Testis (tissue), 3 donors: Measurements from ENCODE around the gene ACER1. TPM values are rescaled to one million over a fixed set of nuclear protein-coding genes. Genes with fewer than 3 reads are reported as not detected.

ENCODE experiments used
- DNase-seq: peaks from one replicate; pipeline ENCODE4 v3.0.0-alpha.2; 2019
- H3K27ac ChIP-seq, 2 donors: fragments of 200-600 bp; sonication (generic); one replicate each; pipeline ENCODE4 v1.5.1; 2019
- H3K27me3 ChIP-seq: fragments of 200-600 bp; sonication (generic); one replicate; pipeline ENCODE4 v1.5.1; 2019
- H3K36me3 ChIP-seq: fragments of 200-600 bp; sonication (generic); one replicate; pipeline ENCODE4 v1.5.1; 2017; ENCODE audit warnings: low read depth; ENCODE audit errors: missing control alignments
- H3K4me1 ChIP-seq: fragments of 200-600 bp; sonication (generic); one replicate; pipeline ENCODE4 v1.5.1; 2019
- H3K4me3 ChIP-seq, 2 donors: fragments of 200-600 bp; sonication (generic); one replicate each; pipeline ENCODE4 v1.5.1; 2017 to 2019
- H3K9me3 ChIP-seq: fragments of 200-600 bp; sonication (generic); one replicate; pipeline ENCODE4 v1.5.1; 2017
- CTCF ChIP-seq, 3 experiments: fragments of 450-650 bp in 2 of 3; fragments of 200-600 bp in 1 of 3; sonication (generic) in 1 of 3; IDR thresholded peaks; one replicate each; pipeline ENCODE4 v1.5.1; 2016 to 2019; ENCODE audit warnings: antibody characterized with exemption in 3 of 3, mild to moderate bottlenecking in 2 of 3, moderate library complexity in 1 of 3
- POLR2A ChIP-seq: fragments of 450-650 bp; IDR thresholded peaks from one replicate; pipeline ENCODE4 v1.6.1; 2017; ENCODE audit warnings: antibody characterized with exemption, mild to moderate bottlenecking, moderate library complexity
- WGBS, 2 donors: methylation state at CpG; one replicate each; pipeline ENCODE4 v1.1.5; 2018; 5-methylcytosine and 5-hydroxymethylcytosine counted together
- intact Hi-C: fragments of 100-400 bp; cut with DNase I; formaldehyde crosslinking; loops from one replicate; pipeline ENCODE4 v1.15.1; 2023; ENCODE audit warnings: low total_unique reads
- polyA plus RNA-seq: library from polyadenylated mRNA; stranded (reverse); fragments of 350-450 nt; fragmentation: Illumina TruSeq; extraction: RNeasy Lipid Tissue Mini Kit (QIAGEN cat#74804); gene quantifications from one replicate; pipeline ENCODE4 v1.2.3, GENCODE V29; 2014; ENCODE audit warnings: low read depth, low replicate concordance; ENCODE audit not compliant: insufficient read depth
- total RNA-seq, 2 donors: library from RNA; depleted of rRNA; stranded (reverse); fragments of >200 nt; gene quantifications; one replicate each; pipeline ENCODE4 v1.2.3, GENCODE V29; 2016

ACER1 gene
- total and polyA plus RNA-seq, 3 donors from 2014 or later = 0.39 to 1.0 (median 0.99) TPM

- no peak for DNase-seq
- H3K4me3 ChIP-seq = no peak overlapping the region
- no peaks in the 10 kb centered on the region for H3K36me3 ChIP-seq
- H3K27ac ChIP-seq = no peak overlapping the region
- TF ChIP-seq POLR2A = no peak
- no peak for TF ChIP-seq CTCF (IDR thresholded peaks at IDR 0.05)
- H3K9me3 ChIP-seq = no peaks in the 10 kb centered on the region
- WGBS, 2 donors = 87% methylated on average over 5 of the region's 5 CpGs; no CpG with 5 or more reads in 1 of the 2 donors
- no peaks in the 10 kb centered on the region for H3K27me3 ChIP-seq
- intact Hi-C loops = no loop called here
- H3K4me1 ChIP-seq = no peaks in the 10 kb centered on the region
Measured at GRCh38 chr19:6298413-6298812, 35.0 kb downstream of the ACER1 start.

- Histone ChIP-seq H3K27ac (no peak overlapping the region), H3K27me3 (no peaks in the 10 kb centered on the region), H3K4me1 (no peaks in the 10 kb centered on the region), H3K4me3 (no peak overlapping the region), H3K36me3 (no peaks in the 10 kb centered on the region), H3K9me3 (no peaks in the 10 kb centered on the region)
- no peak for TF ChIP-seq CTCF (IDR thresholded peaks at IDR 0.05)
- no peak for TF ChIP-seq POLR2A
- intact Hi-C loops = no loop called here
- WGBS, 2 donors = 74 to 85% methylated on average over 3 to 6 of the region's 6 CpGs
- DNase-seq = no peak
Measured at GRCh38 chr19:6297202-6297601, 36.2 kb downstream of the ACER1 start.

GRCh38 chr19:6292006-6292405, 41.4 kb downstream of the ACER1 start:
- H3K27me3 ChIP-seq = no peaks in the 10 kb centered on the region
- no peaks in the 10 kb centered on the region for H3K4me1 ChIP-seq
- no peak for DNase-seq
- 55 to 67% methylated on average over 4 of the region's 4 CpGs for WGBS, 2 donors
- intact Hi-C loops = no loop called here
- no peak overlapping the region for H3K4me3 ChIP-seq
- no peaks in the 10 kb centered on the region for H3K36me3 ChIP-seq
- H3K27ac ChIP-seq = no peak overlapping the region
- no peaks in the 10 kb centered on the region for H3K9me3 ChIP-seq
- TF ChIP-seq POLR2A (no peak), CTCF (IDR thresholded peaks at IDR 0.05) (no peak)

GRCh38 chr19:6288737-6289136, 44.7 kb downstream of the ACER1 start:
- Histone ChIP-seq H3K9me3 (no peaks in the 10 kb centered on the region), H3K27ac (no peak overlapping the region), H3K4me1 (no peaks in the 10 kb centered on the region), H3K36me3 (no peaks in the 10 kb centered on the region), H3K27me3 (no peaks in the 10 kb centered on the region), H3K4me3 (no peak overlapping the region)
- DNase-seq = no peak
- 96 to 100% methylated on average over 1 of the region's 1 CpG for WGBS, 2 donors
- TF ChIP-seq CTCF (IDR thresholded peaks at IDR 0.05) = no peak
- no peak for TF ChIP-seq POLR2A
- intact Hi-C loops = no loop called here

- no peak overlapping the region for H3K4me3 ChIP-seq
- no peaks in the 10 kb centered on the region for H3K9me3 ChIP-seq
- no peak for DNase-seq
- intact Hi-C loops = no loop called here
- no peak overlapping the region for H3K27ac ChIP-seq
- H3K36me3 ChIP-seq = no peaks in the 10 kb centered on the region
- 82 to 94% methylated on average over 6 of the region's 6 CpGs for WGBS, 2 donors
- TF ChIP-seq CTCF (IDR thresholded peaks at IDR 0.05) = no peak
- no peak for TF ChIP-seq POLR2A
- no peaks in the 10 kb centered on the region for H3K4me1 ChIP-seq
- no peaks in the 10 kb centered on the region for H3K27me3 ChIP-seq
Measured at GRCh38 chr19:6287269-6287885, 46.0 kb downstream of the ACER1 start.
